ENCODE data around the gene SF3B6.

GRCh38 chr2:24076849-24077534 lies 866 bp upstream of the SF3B6 start:
- TF ChIP-seq, protein P1, sequence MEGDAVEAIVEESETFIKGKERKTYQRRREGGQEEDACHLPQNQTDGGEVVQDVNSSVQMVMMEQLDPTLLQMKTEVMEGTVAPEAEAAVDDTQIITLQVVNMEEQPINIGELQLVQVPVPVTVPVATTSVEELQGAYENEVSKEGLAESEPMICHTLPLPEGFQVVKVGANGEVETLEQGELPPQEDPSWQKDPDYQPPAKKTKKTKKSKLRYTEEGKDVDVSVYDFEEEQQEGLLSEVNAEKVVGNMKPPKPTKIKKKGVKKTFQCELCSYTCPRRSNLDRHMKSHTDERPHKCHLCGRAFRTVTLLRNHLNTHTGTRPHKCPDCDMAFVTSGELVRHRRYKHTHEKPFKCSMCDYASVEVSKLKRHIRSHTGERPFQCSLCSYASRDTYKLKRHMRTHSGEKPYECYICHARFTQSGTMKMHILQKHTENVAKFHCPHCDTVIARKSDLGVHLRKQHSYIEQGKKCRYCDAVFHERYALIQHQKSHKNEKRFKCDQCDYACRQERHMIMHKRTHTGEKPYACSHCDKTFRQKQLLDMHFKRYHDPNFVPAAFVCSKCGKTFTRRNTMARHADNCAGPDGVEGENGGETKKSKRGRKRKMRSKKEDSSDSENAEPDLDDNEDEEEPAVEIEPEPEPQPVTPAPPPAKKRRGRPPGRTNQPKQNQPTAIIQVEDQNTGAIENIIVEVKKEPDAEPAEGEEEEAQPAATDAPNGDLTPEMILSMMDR (IDR thresholded peaks at IDR 0.05; ENCODE audit: insufficient read depth, low read depth, low read length), result no peak
- TF ChIP-seq EZH2 (IDR thresholded peaks at IDR 0.05; ENCODE audit: insufficient read depth, low read length), result no peak

All from astrocyte (in vitro differentiated cells and primary cell).